AML-193 (cell line): Measurements from ENCODE around the gene SPEG.
A peak's percentile ranks its signal among the peaks of the same experiment; 100 is the strongest.

Experiments used
- DNase-seq, 2 experiments: peaks; one replicate each; lab custom pipeline; 2025; lab: John Stamatoyannopoulos, UW

Gene SPEG

GRCh38 chr2:219533930-219534661 is 99.5 kb downstream of the SPEG start:
- DNase-seq, result no peak

GRCh38 chr2:219536425-219536824 is 101.8 kb downstream of the SPEG start:
- no peak for DNase-seq

GRCh38 chr2:219536967-219537366 is 102.3 kb downstream of the SPEG start:
- DNase-seq, result no peak

GRCh38 chr2:219537657-219538488 is 103.2 kb downstream of the SPEG start:
- DNase-seq, result no peak

GRCh38 chr2:219538504-219538951 is 103.9 kb downstream of the SPEG start:
- no peak for DNase-seq

GRCh38 chr2:219538956-219539788 is 104.5 kb downstream of the SPEG start:
- no peak for DNase-seq

- DNase-seq, result no peak
Measured at GRCh38 chr2:219539926-219540678, 105.5 kb downstream of the SPEG start.

GRCh38 chr2:219540784-219541504 is 106.3 kb downstream of the SPEG start:
- no peak for DNase-seq

- DNase-seq, result peak; percentile 51 to 54
Measured at GRCh38 chr2:219541611-219542180, 107.1 kb downstream of the SPEG start.

GRCh38 chr2:219542931-219543595 is 108.4 kb downstream of the SPEG start:
- no peak for DNase-seq

- peak; percentile 19 to 43 for DNase-seq
Measured at GRCh38 chr2:219543596-219544358, 109.1 kb downstream of the SPEG start, which contains the start of the genes CHPF and TMEM198. Gene CHPF (minus strand): TSS chr2:219543809. CDS start chr2:219543538, 271 bp downstream. Gene TMEM198 (plus strand): TSS chr2:219544028. CDS start chr2:219544728, 700 bp downstream.

GRCh38 chr2:219544567-219544966 is 109.9 kb downstream of the SPEG start:
- DNase-seq, result no peak

GRCh38 chr2:219545295-219545942 is 110.8 kb downstream of the SPEG start:
- DNase-seq, result no peak

- no peak for DNase-seq
Measured at GRCh38 chr2:219545943-219546352, 111.3 kb downstream of the SPEG start.

- no peak for DNase-seq
Measured at GRCh38 chr2:219547621-219548020, 113.0 kb downstream of the SPEG start.
